HepG2 (cell line): ENCODE measurements around the gene BAG5.

Experiments used
- BHLHE40 ChIP-seq: IDR thresholded peaks from 2 replicates; pipeline ENCODE4 v1.6.1; 2011; ENCODE audit warnings: low read length, improper control_type of control experiment
- DNMT1 ChIP-seq: sonication (generic); formaldehyde crosslinking; IDR thresholded peaks from 2 replicates; pipeline ENCODE4 v1.5.1; 2020; ENCODE audit warnings: mild to moderate bottlenecking, missing genetic modification reagents
- KLF9 ChIP-seq: IDR thresholded peaks from 2 replicates; pipeline ENCODE4 v1.6.1; 2016; ENCODE audit warnings: low read depth
- SIN3B ChIP-seq: fragments of 150-350 bp; IDR thresholded peaks from 2 replicates; pipeline ENCODE4 v1.6.1; 2014; ENCODE audit warnings: low read length
- SMYD3 ChIP-seq: sonication (generic); formaldehyde crosslinking; IDR thresholded peaks from 2 replicates; pipeline ENCODE4 v1.8.1; 2023; ENCODE audit warnings: mild to moderate bottlenecking, missing genetic modification reagents
- ZNF282 ChIP-seq: fragments of 450-650 bp; IDR thresholded peaks from 2 replicates; pipeline ENCODE4 v1.6.1; 2018; ENCODE audit not compliant: partially characterized antibody
- TF ChIP-seq, protein P1 (sequence below): sonication (generic); formaldehyde crosslinking; IDR thresholded peaks from 2 replicates; pipeline ENCODE4 v1.4.0; 2020; ENCODE audit warnings: missing genetic modification reagents, borderline replicate concordance
- TF ChIP-seq, protein P2 (sequence below): sonication (generic); formaldehyde crosslinking; IDR thresholded peaks from 2 replicates; pipeline ENCODE4 v1.5.0; 2020; ENCODE audit warnings: mild to moderate bottlenecking, missing genetic modification reagents, moderate library complexity

DNA sequence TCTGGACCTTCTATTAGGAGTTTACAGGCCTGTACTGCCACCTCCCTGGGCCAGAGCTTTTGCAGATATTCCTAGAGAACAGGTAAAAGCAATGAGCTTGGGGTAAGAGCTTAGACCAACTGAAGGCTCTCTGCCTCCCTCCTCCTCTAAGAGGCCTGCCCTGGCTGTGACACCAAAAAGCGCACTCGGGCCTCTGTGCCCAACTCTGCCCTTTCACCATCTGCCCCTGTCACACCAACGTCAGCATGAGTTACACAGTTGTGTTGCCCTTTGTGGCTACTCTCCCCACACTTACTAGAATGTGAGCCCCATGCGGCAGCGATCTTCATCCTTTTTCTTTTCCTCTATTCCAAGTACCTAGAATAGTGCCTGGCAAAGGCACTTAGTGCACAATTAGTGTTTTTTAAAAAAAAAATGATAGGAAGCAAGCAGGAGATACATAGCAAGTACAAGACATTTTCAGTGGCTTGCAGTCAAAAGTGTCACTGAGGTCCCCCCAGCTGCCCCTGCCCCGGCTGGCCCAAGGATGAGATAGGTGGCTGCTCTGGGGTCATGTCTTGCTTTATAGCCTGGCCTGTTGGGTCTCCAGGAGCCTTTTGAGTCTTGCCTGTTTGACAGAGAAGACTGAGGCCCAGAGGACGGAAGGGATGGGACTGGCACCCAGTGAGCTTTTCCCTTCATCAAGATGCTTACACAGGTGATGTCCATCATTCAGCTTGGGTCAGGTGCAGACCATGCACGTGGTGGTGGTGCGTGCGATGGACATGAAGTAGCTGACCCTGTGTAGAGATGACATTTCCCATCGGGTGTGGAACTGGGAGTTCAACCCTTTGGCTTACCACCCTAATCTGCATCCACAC, 52.4 kb downstream of the BAG5 start:
- TF ChIP-seq ZNF282 (no peak), SIN3B (no peak), BHLHE40 (no peak), DNMT1 (CRISPR knock-in tag) (no peak), SMYD3 (CRISPR knock-in tag) (no peak), KLF9 (CRISPR knock-in tag) (no peak)
- TF ChIP-seq, protein P1, sequence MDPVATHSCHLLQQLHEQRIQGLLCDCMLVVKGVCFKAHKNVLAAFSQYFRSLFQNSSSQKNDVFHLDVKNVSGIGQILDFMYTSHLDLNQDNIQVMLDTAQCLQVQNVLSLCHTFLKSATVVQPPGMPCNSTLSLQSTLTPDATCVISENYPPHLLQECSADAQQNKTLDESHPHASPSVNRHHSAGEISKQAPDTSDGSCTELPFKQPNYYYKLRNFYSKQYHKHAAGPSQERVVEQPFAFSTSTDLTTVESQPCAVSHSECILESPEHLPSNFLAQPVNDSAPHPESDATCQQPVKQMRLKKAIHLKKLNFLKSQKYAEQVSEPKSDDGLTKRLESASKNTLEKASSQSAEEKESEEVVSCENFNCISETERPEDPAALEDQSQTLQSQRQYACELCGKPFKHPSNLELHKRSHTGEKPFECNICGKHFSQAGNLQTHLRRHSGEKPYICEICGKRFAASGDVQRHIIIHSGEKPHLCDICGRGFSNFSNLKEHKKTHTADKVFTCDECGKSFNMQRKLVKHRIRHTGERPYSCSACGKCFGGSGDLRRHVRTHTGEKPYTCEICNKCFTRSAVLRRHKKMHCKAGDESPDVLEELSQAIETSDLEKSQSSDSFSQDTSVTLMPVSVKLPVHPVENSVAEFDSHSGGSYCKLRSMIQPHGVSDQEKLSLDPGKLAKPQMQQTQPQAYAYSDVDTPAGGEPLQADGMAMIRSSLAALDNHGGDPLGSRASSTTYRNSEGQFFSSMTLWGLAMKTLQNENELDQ (CRISPR knock-in tag): no peak
- TF ChIP-seq, protein P2, sequence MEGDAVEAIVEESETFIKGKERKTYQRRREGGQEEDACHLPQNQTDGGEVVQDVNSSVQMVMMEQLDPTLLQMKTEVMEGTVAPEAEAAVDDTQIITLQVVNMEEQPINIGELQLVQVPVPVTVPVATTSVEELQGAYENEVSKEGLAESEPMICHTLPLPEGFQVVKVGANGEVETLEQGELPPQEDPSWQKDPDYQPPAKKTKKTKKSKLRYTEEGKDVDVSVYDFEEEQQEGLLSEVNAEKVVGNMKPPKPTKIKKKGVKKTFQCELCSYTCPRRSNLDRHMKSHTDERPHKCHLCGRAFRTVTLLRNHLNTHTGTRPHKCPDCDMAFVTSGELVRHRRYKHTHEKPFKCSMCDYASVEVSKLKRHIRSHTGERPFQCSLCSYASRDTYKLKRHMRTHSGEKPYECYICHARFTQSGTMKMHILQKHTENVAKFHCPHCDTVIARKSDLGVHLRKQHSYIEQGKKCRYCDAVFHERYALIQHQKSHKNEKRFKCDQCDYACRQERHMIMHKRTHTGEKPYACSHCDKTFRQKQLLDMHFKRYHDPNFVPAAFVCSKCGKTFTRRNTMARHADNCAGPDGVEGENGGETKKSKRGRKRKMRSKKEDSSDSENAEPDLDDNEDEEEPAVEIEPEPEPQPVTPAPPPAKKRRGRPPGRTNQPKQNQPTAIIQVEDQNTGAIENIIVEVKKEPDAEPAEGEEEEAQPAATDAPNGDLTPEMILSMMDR (CRISPR knock-in tag): no peak
